HepG2 (cell line): Measurements from ENCODE around the gene FAM193A. TPM values are rescaled to one million over a fixed set of nuclear protein-coding genes. Genes with fewer than 3 reads are reported as not detected.

Experiments used
- ATAC-seq: fragments of 200-7000 bp; cut with Tn5 transposase; 3 replicates; pipeline ENCODE4 v1.9.1; 2020; ENCODE audit warnings: mild to moderate bottlenecking, moderate library complexity
- BruUV-seq: library from RNA; stranded (reverse); fragments of 400-500 nt; replicated peaks from 2 replicates; lab custom pipeline; 2021; lab: Mats Ljungman, UMichigan
- CTCF ChIA-PET: fragments of 300-600 bp; formaldehyde crosslinking; extraction: SDS; loops from one replicate; lab custom pipeline; 2021; ENCODE audit warnings: low total read pairs, inconsistent platforms, low intra/inter-chr PET ratio; lab: Yijun Ruan, JAX
- POLR2A ChIA-PET: fragments of 350-600 bp; sonication (Branson Sonifier 250); formaldehyde crosslinking; loops from one replicate; lab custom pipeline; 2020; ENCODE audit warnings: antibody characterized with exemption, inconsistent platforms; lab: Yijun Ruan, JAX
- DNase-seq: peaks from one replicate; pipeline ENCODE4 v3.0.0-alpha.2; 2015; ENCODE audit warnings: low spot score
- FAIRE-seq: peaks from 3 replicates; lab custom pipeline; 2011; peaks lifted over from hg19 to GRCh38; lab: Jason Lieb, UNC
- H2AFZ ChIP-seq: one replicate; pipeline ENCODE4 v1.6.1; 2011; ENCODE audit warnings: low read length, inconsistent platforms
- H3K27ac ChIP-seq: fragments of 300-600 bp; 3 replicates; pipeline ENCODE4 v1.8.0; 2011; ENCODE audit warnings: mixed run types, mild to moderate bottlenecking, mixed read lengths, low read length, inconsistent platforms; ENCODE audit not compliant: insufficient read depth; ENCODE audit errors: extremely low read length
- H3K27me3 ChIP-seq, 2 experiments: fragments of 200-600 bp in 1 of 2; 2 replicates in 1 of 2; 3 replicates in 1 of 2; pipeline versions ENCODE4 v1.6.0 to v1.8.0; 2011; ENCODE audit warnings: low read length in 2 of 2, mild to moderate bottlenecking in 2 of 2, moderate library complexity in 2 of 2, inconsistent platforms in 1 of 2; ENCODE audit not compliant: insufficient read depth in 2 of 2, control insufficient read depth in 1 of 2
- H3K36me3 ChIP-seq, 2 experiments: fragments of 200-600 bp in 1 of 2; replicated peaks in 1 of 2; 2 replicates in 1 of 2; 3 replicates in 1 of 2; pipeline versions ENCODE4 v1.5.1 to v1.8.0; 2011; ENCODE audit warnings: low read length in 2 of 2, inconsistent platforms in 1 of 2; ENCODE audit not compliant: insufficient read depth in 2 of 2, control insufficient read depth in 1 of 2
- H3K4me1 ChIP-seq: 2 replicates; pipeline ENCODE4 v1.5.1; 2012; ENCODE audit warnings: low read length, inconsistent platforms; ENCODE audit not compliant: insufficient read depth
- H3K4me2 ChIP-seq: 2 replicates; pipeline ENCODE4 v1.6.0; 2011; ENCODE audit warnings: low read depth, low read length, inconsistent platforms
- H3K4me3 ChIP-seq, 3 experiments: fragments of 200-600 bp in 1 of 3; sonication (generic), shearing (Covaris generic) in 1 of 3; replicated peaks in 1 of 3; 2 replicates each; pipeline ENCODE4 v1.5.1; 2011 to 2016; ENCODE audit warnings: low read length in 3 of 3, inconsistent platforms in 2 of 3, low read depth in 2 of 3, mild to moderate bottlenecking in 2 of 3, control low read depth in 1 of 3, mixed read lengths in 1 of 3; ENCODE audit not compliant: insufficient read depth in 1 of 3
- H3K79me2 ChIP-seq: one replicate; pipeline ENCODE4 v1.6.1; 2011; ENCODE audit warnings: low read length, inconsistent platforms; ENCODE audit not compliant: insufficient read depth
- H3K9ac ChIP-seq: 2 replicates; pipeline ENCODE4 v1.6.0; 2011; ENCODE audit warnings: mild to moderate bottlenecking, low read depth, low read length, inconsistent platforms; ENCODE audit not compliant: insufficient read depth
- H3K9me3 ChIP-seq: 2 replicates; pipeline ENCODE4 v1.5.1; 2012; ENCODE audit warnings: mild to moderate bottlenecking, low read length
- H4K20me1 ChIP-seq: 2 replicates; pipeline ENCODE4 v1.6.0; 2011; ENCODE audit warnings: inconsistent platforms, mild to moderate bottlenecking, low read length, moderate library complexity; ENCODE audit not compliant: insufficient read depth
- CTCF ChIP-seq: sonication (generic); formaldehyde crosslinking; IDR thresholded peaks from 2 replicates; pipeline ENCODE4 v1.5.0; 2020; ENCODE audit warnings: mild to moderate bottlenecking, missing genetic modification reagents, moderate library complexity
- ELF1 ChIP-seq: sonication (generic); formaldehyde crosslinking; IDR thresholded peaks from 2 replicates; pipeline ENCODE4 v1.4.0; 2020; ENCODE audit warnings: missing genetic modification reagents
- HMGA1 ChIP-seq: sonication (generic); formaldehyde crosslinking; conservative IDR thresholded peaks from 2 replicates; pipeline ENCODE4 v1.4.0; 2020; ENCODE audit warnings: missing genetic modification reagents
- HMGXB3 ChIP-seq: sonication (generic); formaldehyde crosslinking; IDR thresholded peaks from 2 replicates; pipeline ENCODE4 v1.4.0; 2020; ENCODE audit warnings: missing genetic modification reagents, borderline replicate concordance
- HOXA5 ChIP-seq: sonication (generic); formaldehyde crosslinking; IDR thresholded peaks from 2 replicates; pipeline ENCODE4 v1.4.0; 2020; ENCODE audit warnings: missing genetic modification reagents
- IKZF5 ChIP-seq: IDR thresholded peaks from 2 replicates; pipeline ENCODE4 v1.6.1; 2018; ENCODE audit warnings: missing genetic modification reagents, mild to moderate bottlenecking, missing compliant biosample characterization
- STAG1 ChIP-seq: sonication (generic); formaldehyde crosslinking; IDR thresholded peaks from 2 replicates; pipeline ENCODE4 v1.4.0; 2020; ENCODE audit warnings: missing genetic modification reagents
- XRCC5 ChIP-seq: fragments of 200-400 bp; formaldehyde crosslinking; optimal IDR thresholded peaks from 2 replicates; pipeline ENCODE3; 2017; ENCODE audit warnings: mild to moderate bottlenecking, low read length
- ZNF275 ChIP-seq: sonication (generic); formaldehyde crosslinking; IDR thresholded peaks from 2 replicates; pipeline ENCODE4 v1.8.0; 2022; ENCODE audit warnings: missing genetic modification reagents, mild to moderate bottlenecking, inconsistent platforms, borderline replicate concordance
- WGBS: methylation state at CpG from one replicate; pipeline ENCODE4 v1.1.6; 2017; ENCODE audit warnings: low lambda C conversion rate; 5-methylcytosine and 5-hydroxymethylcytosine counted together
- in situ Hi-C: cut with HindIII; loops from 2 replicates; pipeline ENCODE4 v1.10.0; 2017; ENCODE audit warnings: low pct_unique_long_range_greater_than_20kb; ENCODE audit not compliant: extremely low pct_ligation_motif_present
- intact Hi-C: fragments of 100-400 bp; cut with micrococcal nuclease; formaldehyde crosslinking; loops from one replicate; pipeline ENCODE4 v1.10.0; 2022; ENCODE audit not compliant: unreplicated experiment
- polyA plus RNA-seq, 8 experiments: library from polyadenylated mRNA; depleted of rRNA in 3 of 8; stranded (reverse) in 7 of 8; unstranded in 1 of 8; fragments of >200 nt; fragmentation: Illumina TruSeq in 4 of 8; extraction: Trizol in 4 of 8; gene quantifications; 2 replicates each; pipeline versions ENCODE4 v1.2.1 to v1.2.3, GENCODE V29; 2011 to 2016; ENCODE audit warnings: low read depth in 4 of 8, missing spikeins in 1 of 8, mixed read lengths in 1 of 8; ENCODE audit not compliant: insufficient read depth in 1 of 8
- total RNA-seq, 5 experiments: library from RNA; depleted of rRNA; stranded (reverse); fragments of >200 nt; fragmentation: Illumina TruSeq; extraction: Trizol; gene quantifications; 2 replicates each; pipeline ENCODE4 v1.2.3, GENCODE V29; 2016; ENCODE audit warnings: low read depth in 1 of 5

FAM193A gene
- total and polyA plus RNA-seq, 2 of the 13 experiments (the other 11 are each of a cell fraction or from before 2014, with no cell fraction given) = 5.7 to 8.7 TPM

GRCh38 chr4:2712261-2712842 is 175.9 kb downstream of the FAM193A start:
- BruUV-seq = no TSS peak
- Histone ChIP-seq H3K4me1 (peaks cover 11% of the 10 kb centered on the region; the same call in 1 of the 2 replicates), H3K27ac (no peak overlapping the region), H4K20me1 (no peaks in the 10 kb centered on the region), H3K4me3 (no peak overlapping the region), H3K9ac (no peak overlapping the region)
- no peak for TF ChIP-seq HMGXB3 (CRISPR knock-in tag)
- peak; percentile 44 for TF ChIP-seq XRCC5
- no peak for TF ChIP-seq IKZF5
- TF ChIP-seq CTCF (CRISPR knock-in tag) = peak; percentile 33
- TF ChIP-seq ZNF275 = no peak
- TF ChIP-seq STAG1 (CRISPR knock-in tag) = peak; percentile 52
- no peak for TF ChIP-seq ELF1 (CRISPR knock-in tag)
- no peak for TF ChIP-seq HOXA5 (CRISPR knock-in tag)
- TF ChIP-seq HMGA1 (CRISPR knock-in tag) = no peak
- TF ChIP-seq, all 625 proteins: peak for 3
- WGBS = 83% methylated on average over 9 of the region's 9 CpGs
- no peaks in the 10 kb centered on the region for H3K9me3 ChIP-seq
- no peaks in the 10 kb centered on the region for H3K79me2 ChIP-seq
- CTCF ChIA-PET = no interaction called here
- ATAC-seq (peak; percentile 81), DNase-seq (no peak), FAIRE-seq (peak; percentile 42)
- POLR2A ChIA-PET = no interaction called here
- H3K27me3 ChIP-seq = no peaks in the 10 kb centered on the region
- H2AFZ ChIP-seq = no peak overlapping the region
- H3K36me3 ChIP-seq = peaks cover 15 to 36% of the 10 kb centered on the region in 2 experiments; a peak in 4 of 5 replicates
- intact Hi-C loops (no loop called here), in situ Hi-C loops (no loop called here)
- no peak overlapping the region for H3K4me2 ChIP-seq
